NCI-H2107 treated with DMSO at 0.1 percent for 48 hours (cell line): ENCODE results near the gene KCTD5.
"Not testable (repeated sequence)": the region's sequence is repeated elsewhere in the genome, so short reads cannot be mapped to it uniquely, and the experiment has no call there.

Experiments
- DNase-seq: peaks from one replicate; lab custom pipeline; 2025; ENCODE audit not compliant: unreplicated experiment; lab: John Stamatoyannopoulos, UW

KCTD5 gene

GRCh38 chr16:2682209-2683021, at the start of gene KCTD5:
TSS of gene KCTD5 (plus strand) at chr16:2682523. CDS start at chr16:2682549, 26 bp downstream.
- peak; percentile 89 for DNase-seq

DNA sequence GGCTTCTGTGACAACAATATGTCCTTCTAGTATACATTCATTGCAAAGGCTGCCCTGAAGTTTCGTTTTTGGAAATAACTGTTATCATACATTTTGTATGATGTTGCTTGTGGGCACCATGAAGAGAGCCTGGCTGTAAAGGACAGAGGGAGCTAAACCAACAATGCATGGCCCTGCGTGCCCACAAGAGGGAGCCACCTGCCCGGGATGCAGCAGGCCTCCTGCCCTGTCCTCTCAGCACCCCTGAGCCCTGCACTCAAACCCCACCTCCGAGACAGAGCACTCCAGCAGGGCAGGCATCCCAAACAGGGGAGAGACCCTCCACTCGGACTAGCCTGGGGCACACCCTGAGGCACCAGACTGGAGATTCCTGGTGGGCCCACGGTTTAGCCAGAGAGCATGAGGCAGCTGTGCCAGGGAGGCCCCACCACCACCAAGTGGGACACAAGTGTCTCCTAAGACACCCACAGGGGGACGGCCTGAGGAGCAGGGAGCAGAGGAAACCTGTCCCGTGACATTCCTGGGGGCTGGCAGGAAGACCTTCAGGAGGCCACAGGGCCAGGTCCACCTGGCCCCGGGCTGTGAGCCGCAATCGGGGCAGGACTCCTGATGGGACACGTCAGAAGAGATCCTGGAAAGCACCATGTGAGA, 43.1 kb upstream of the KCTD5 start:
- DNase-seq: not testable (repeated sequence)

- not testable (repeated sequence) for DNase-seq
Observed at GRCh38 chr16:2639722-2640072, 42.6 kb upstream of the KCTD5 start.

DNA sequence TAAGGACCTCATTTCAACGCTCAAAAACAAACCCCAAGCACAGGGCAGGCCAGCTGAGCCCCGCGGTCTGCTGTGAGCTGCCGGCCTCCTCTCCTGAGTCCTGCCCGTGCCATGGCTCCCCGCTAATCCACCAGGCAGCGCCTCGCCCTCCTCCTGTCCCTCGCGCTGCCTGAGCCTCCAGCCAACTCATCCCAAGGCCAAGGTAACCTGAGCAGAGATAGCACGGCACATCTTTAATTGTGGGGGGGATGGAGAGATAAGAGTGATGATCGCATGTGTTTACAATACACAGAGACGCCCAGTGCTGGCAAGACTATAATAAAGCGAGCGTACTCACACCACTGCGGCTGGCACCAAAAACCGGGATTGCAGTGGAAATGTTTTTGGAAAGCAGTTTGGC, 39.8 kb upstream of the KCTD5 start:
- not testable (repeated sequence) for DNase-seq

DNA sequence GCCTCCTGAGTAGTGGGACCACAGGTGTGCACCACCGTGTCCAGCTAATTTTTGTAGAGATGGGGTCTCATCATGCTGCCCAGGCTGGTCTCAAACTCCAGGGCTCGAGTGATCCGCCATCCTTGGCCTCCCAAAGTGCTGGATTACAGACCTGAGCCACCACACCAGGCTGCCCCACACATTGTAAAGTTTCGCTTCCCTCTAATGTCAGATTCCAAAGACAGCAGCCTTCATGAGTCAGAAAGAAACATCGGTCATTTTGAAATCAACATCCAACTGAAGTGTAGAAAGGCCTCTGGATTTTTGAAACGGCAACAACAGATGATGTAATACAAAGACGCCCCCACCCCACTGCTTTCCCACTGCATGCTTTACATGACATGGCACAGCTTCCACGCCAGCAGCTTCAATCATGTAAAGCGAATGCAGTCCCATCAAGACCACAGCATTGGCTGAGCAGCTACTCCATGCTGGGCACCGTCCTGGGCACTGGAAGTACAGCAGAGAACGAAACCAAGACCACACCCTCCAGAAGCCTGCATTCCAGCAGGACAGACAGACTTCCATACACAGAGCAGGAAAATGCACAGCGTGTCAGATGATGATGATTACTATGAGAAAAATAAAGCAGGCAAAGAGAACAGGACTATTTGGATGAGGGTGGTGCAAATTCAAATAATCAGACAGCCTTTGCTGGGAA, 37.4 kb upstream of the KCTD5 start:
- DNase-seq: not testable (repeated sequence)

DNA sequence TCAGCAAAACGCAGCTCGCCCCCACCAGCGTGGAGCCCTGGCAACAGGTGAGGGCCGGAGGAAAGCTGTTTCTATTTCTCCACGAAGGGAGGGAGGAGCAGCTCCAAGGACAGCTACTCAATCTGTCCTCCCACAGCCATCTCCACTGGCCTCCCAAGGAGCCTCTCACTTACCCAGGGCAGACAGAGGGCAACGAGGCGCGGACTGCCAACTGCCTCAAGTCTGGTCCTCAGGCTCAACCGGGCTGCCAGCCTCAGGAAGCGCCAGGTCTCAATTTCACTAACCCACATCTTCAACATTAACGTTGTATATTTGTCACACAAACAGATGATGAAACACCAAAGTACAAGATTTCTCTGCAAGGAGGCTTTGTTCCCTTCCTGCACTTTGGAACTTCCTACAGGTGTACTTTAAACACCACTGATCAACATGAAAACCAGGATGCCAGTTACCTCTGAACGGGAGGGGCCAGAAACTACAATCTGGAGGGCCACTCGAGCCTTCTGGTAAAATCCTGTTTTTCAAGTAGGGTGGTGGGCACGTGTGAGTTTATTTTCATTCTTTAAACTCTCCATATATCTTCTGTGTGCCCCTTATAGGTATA, 31.0 kb upstream of the KCTD5 start:
- not testable (repeated sequence) for DNase-seq

- not testable (repeated sequence) for DNase-seq
Observed at GRCh38 chr16:2653915-2654314, 28.4 kb upstream of the KCTD5 start.

DNA sequence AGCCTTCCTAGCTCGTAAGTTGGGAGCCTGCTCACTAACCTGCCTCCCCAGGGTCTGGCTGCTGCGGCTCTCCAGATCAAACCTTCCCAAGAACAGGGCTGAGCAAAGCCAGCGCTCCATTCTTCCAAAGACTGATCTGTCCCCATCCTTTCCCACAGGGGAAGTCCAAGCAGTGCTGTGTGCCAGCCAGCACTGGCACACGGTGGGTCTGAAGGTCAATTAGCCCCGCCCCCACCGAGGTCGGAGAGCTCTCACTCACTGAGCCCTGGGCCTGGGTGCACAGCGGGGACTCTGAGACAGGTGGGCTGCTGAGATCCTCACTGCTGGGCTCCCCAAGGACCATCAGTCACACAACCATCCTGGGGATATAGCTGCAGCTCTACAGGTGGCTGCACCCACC, 27.4 kb upstream of the KCTD5 start:
- not testable (repeated sequence) for DNase-seq

- no peak for DNase-seq
Observed at GRCh38 chr16:2656985-2657384, 25.3 kb upstream of the KCTD5 start.

- DNase-seq: not testable (repeated sequence)
Observed at GRCh38 chr16:2657803-2658202, 24.5 kb upstream of the KCTD5 start.

- not testable (repeated sequence) for DNase-seq
Observed at GRCh38 chr16:2659560-2659959, 22.8 kb upstream of the KCTD5 start.

DNA sequence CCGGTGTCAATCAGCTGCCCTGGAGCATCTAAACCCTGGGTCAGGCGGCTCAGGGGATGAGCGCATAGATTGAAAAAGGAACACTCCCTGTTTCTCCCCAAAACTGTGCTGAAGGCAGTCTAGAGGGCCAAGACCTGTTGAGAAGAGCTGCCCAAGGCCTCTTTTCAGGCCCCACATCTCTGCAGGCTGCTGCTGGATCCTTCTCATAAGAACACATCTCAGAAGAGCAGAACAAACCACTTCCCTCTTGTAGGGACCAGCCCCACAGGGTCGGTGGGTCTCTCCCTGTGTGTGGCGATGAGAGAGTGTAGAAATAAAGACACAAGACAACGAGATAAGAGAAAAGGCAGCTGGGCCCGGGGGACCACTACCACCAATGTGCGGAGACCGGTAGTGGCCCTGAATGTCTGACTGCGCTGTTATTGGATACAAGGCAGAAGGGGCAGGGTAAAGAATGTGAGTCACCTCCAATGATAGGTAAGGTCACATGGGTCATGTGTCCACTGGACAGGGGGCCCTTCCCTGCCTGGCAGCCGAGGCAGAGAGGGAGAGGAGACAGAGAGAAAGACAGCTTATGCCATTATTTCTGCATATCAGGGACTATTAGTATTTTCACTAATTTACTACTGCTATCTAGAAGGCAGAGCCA, 22.2 kb upstream of the KCTD5 start:
- not testable (repeated sequence) for DNase-seq

GRCh38 chr16:2660755-2661373, 21.5 kb upstream of the KCTD5 start:
- not testable (repeated sequence) for DNase-seq

GRCh38 chr16:2663553-2664546, 18.5 kb upstream of the KCTD5 start:
- no peak for DNase-seq

- DNase-seq: peak; percentile 80
Observed at GRCh38 chr16:2664574-2664982, 17.7 kb upstream of the KCTD5 start.

DNA sequence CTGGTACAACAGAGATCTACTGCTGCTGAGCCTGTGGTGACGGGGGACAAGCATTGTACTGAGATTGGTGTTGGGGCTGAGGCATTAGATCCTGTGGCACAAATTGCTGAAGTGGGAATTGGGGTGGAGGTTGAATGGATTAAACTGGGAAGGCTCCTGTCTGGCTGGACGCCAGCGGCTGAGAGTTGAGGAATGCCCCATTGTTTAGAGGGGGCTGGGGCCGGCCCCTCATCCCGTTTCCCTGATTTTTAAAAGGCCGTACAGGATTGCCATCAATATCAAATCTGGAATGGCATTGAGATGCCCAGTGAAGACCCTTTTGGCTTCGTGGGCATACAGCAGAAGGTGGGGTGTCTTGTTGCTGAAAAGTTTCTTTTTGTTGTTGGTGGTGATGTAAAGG, 15.7 kb upstream of the KCTD5 start:
- DNase-seq: not testable (repeated sequence)

DNA sequence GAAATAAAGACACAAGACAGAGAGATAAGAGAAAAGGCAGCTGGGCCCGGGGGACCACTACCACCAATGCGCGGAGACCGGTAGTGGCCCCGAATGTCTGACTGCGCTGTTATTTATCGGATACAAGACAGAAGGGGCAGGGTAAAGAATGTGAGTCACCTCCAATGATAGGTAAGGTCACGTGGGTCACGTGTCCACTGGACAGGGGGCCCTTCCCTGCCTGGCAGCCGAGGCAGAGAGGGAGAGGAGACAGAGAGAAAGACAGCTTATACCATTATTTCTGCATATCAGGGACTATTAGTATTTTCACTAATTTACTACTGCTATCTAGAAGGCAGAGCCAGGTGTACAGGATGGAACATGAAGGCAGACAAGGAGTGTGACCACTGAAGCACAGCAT, 12.7 kb upstream of the KCTD5 start:
- not testable (repeated sequence) for DNase-seq

- DNase-seq: not testable (repeated sequence)
Observed at GRCh38 chr16:2670017-2670416, 12.3 kb upstream of the KCTD5 start.

GRCh38 chr16:2671193-2671592, 11.1 kb upstream of the KCTD5 start:
- not testable (repeated sequence) for DNase-seq
